Endothelial cell of umbilical vein (primary cell): ENCODE measurements around the gene TEX19. TPM values are rescaled to one million over a fixed set of nuclear protein-coding genes. Genes with fewer than 3 reads are reported as not detected.

Source experiments
- BruUV-seq: library from RNA; stranded (reverse); fragments of 400-500 nt; replicated peaks from 2 replicates; lab custom pipeline; 2021; lab: Mats Ljungman, UMichigan
- CTCF ChIA-PET: fragments of 300-600, 350-600 bp; sonication (Branson Sonifier 250); formaldehyde crosslinking; loops from one replicate; lab custom pipeline; 2021; ENCODE audit warnings: antibody characterized with exemption, inconsistent platforms; lab: Charles Lee
- POLR2A ChIA-PET: fragments of 300-600, 350-600 bp; sonication (Branson Sonifier 250); formaldehyde crosslinking; loops from one replicate; lab custom pipeline; 2021; ENCODE audit warnings: antibody characterized with exemption, inconsistent platforms; lab: Charles Lee
- DNase-seq: peaks from one replicate; pipeline ENCODE4 v3.0.0-alpha.2; 2011; ENCODE audit warnings: low read depth, low spot score
- FAIRE-seq: peaks from 2 replicates; lab custom pipeline; 2011; peaks lifted over from hg19 to GRCh38; lab: Jason Lieb, UNC
- H2AFZ ChIP-seq: 2 replicates; pipeline ENCODE4 v1.6.0; 2012; ENCODE audit warnings: low read depth, low read length, control low read depth, inconsistent platforms
- H3K27ac ChIP-seq: 2 replicates; pipeline ENCODE4 v1.5.1; 2011; ENCODE audit warnings: low read depth, mild to moderate bottlenecking, control low read depth, low read length, moderate library complexity; ENCODE audit not compliant: insufficient read depth
- H3K27me3 ChIP-seq, 2 experiments: 2 replicates each; pipeline versions ENCODE4 v1.6.0 to v1.6.1; 2011; ENCODE audit warnings: low read length in 2 of 2, mixed read lengths in 1 of 2; ENCODE audit not compliant: control insufficient read depth in 2 of 2, insufficient read depth in 2 of 2
- H3K36me3 ChIP-seq, 2 experiments: 2 replicates in 1 of 2; 3 replicates in 1 of 2; pipeline ENCODE4 v1.5.1; 2011; ENCODE audit warnings: low read length in 2 of 2, mild to moderate bottlenecking in 1 of 2, moderate library complexity in 1 of 2; ENCODE audit not compliant: control insufficient read depth in 2 of 2, insufficient read depth in 2 of 2; ENCODE audit errors: extremely low read depth in 1 of 2
- H3K4me1 ChIP-seq: 3 replicates; pipeline ENCODE4 v1.5.1; 2011; ENCODE audit warnings: mild to moderate bottlenecking, low read length; ENCODE audit not compliant: control insufficient read depth, insufficient read depth; ENCODE audit errors: extremely low read depth
- H3K4me2 ChIP-seq: 2 replicates; pipeline ENCODE4 v1.6.1; 2011; ENCODE audit warnings: low read length, control low read depth, mixed read lengths; ENCODE audit not compliant: insufficient read depth
- H3K4me3 ChIP-seq, 3 experiments: fragments of 200-600 bp in 1 of 3; sonication (generic), shearing (Covaris generic) in 1 of 3; replicated peaks in 1 of 3; 2 replicates each; pipeline ENCODE4 v1.5.1; 2011 to 2016; ENCODE audit warnings: control low read depth in 3 of 3, low read length in 3 of 3, mild to moderate bottlenecking in 2 of 3, inconsistent platforms in 1 of 3, low read depth in 1 of 3, moderate library complexity in 1 of 3; ENCODE audit not compliant: insufficient read depth in 1 of 3
- H3K79me2 ChIP-seq: 2 replicates; pipeline ENCODE4 v1.6.0; 2012; ENCODE audit warnings: low read length, inconsistent platforms; ENCODE audit not compliant: control insufficient read depth, insufficient read depth
- H3K9ac ChIP-seq: replicated peaks from 2 replicates; pipeline ENCODE3; 2011; ENCODE audit warnings: low read length, control low read depth; ENCODE audit not compliant: insufficient read depth; ENCODE audit errors: extremely low read depth
- H3K9me1 ChIP-seq: replicated peaks from 3 replicates; pipeline ENCODE4 v1.6.0; 2011; ENCODE audit warnings: mild to moderate bottlenecking, low read length; ENCODE audit not compliant: control insufficient read depth, insufficient read depth; ENCODE audit errors: extremely low read depth
- H3K9me3 ChIP-seq: replicated peaks from 2 replicates; pipeline ENCODE4 v1.5.1; 2012; ENCODE audit warnings: low read length, inconsistent platforms; ENCODE audit not compliant: control insufficient read depth, insufficient read depth
- H4K20me1 ChIP-seq: replicated peaks from 2 replicates; pipeline ENCODE3; 2011; ENCODE audit warnings: mild to moderate bottlenecking, low read length; ENCODE audit not compliant: control insufficient read depth, insufficient read depth; ENCODE audit errors: extremely low read depth
- EZH2 ChIP-seq: IDR thresholded peaks from 2 replicates; pipeline ENCODE4 v1.6.1; 2012; ENCODE audit warnings: borderline replicate concordance, low read depth, mild to moderate bottlenecking, moderate library complexity, low read length, inconsistent platforms; ENCODE audit not compliant: severe bottlenecking
- FOS ChIP-seq: IDR thresholded peaks from 2 replicates; pipeline ENCODE4 v1.6.1; 2011; ENCODE audit warnings: mild to moderate bottlenecking, low read length, moderate library complexity, borderline replicate concordance; ENCODE audit not compliant: insufficient read depth
- GATA2 ChIP-seq: IDR thresholded peaks from 2 replicates; pipeline ENCODE4 v1.7.0; 2011; ENCODE audit warnings: low read depth, mild to moderate bottlenecking, moderate library complexity, mixed read lengths, low read length; ENCODE audit not compliant: insufficient read length, insufficient read depth
- JUN ChIP-seq: IDR thresholded peaks from 2 replicates; pipeline ENCODE4 v1.6.1; 2011; ENCODE audit warnings: borderline replicate concordance, low read depth; ENCODE audit not compliant: insufficient read length, insufficient read depth
- MYC ChIP-seq: IDR thresholded peaks from one replicate; pipeline ENCODE4 v1.6.1; 2011; ENCODE audit warnings: mild to moderate bottlenecking, low read depth, low read length
- POLR2A ChIP-seq: IDR thresholded peaks from 2 replicates; pipeline ENCODE4 v1.6.1; 2012; ENCODE audit warnings: low read depth, mild to moderate bottlenecking, control low read depth, low read length
- POLR2AphosphoS5 ChIP-seq: IDR thresholded peaks from 2 replicates; pipeline ENCODE4 v1.6.1; 2012; ENCODE audit warnings: low read depth, mild to moderate bottlenecking, control low read depth, low read length, moderate library complexity; ENCODE audit not compliant: insufficient read depth
- dilution Hi-C: fragments of 300-500 bp; cut with MboI; formaldehyde crosslinking; loops from one replicate; pipeline ENCODE4 v1.15.0; 2019; ENCODE audit warnings: low sequenced_read_pairs; ENCODE audit not compliant: extremely low pct_ligation_motif_present
- intact Hi-C: fragments of 100-400 bp; cut with micrococcal nuclease; formaldehyde crosslinking; loops from one replicate; pipeline ENCODE4 v1.10.0; 2022
- polyA plus RNA-seq, 4 experiments: library from polyadenylated mRNA; depleted of rRNA in 3 of 4; stranded (reverse) in 3 of 4; unstranded in 1 of 4; fragments of >200 nt; gene quantifications; 2 replicates each; pipeline versions ENCODE4 v1.2.1 to v1.2.3, GENCODE V29; 2011 to 2012; ENCODE audit warnings: missing spikeins in 1 of 4
- total RNA-seq: library from RNA; stranded (reverse); gene quantifications from 2 replicates; pipeline ENCODE4 v1.2.3, GENCODE V29; 2021
- TF ChIP-seq, protein P1 (sequence below), 2 donors: IDR thresholded peaks; 1 replicate in 1 of 2; 2 replicates in 1 of 2; pipeline ENCODE4 v1.5.1; 2011; ENCODE audit warnings: low read length in 2 of 2, mild to moderate bottlenecking in 2 of 2, moderate library complexity in 2 of 2, control low read depth in 1 of 2, inconsistent platforms in 1 of 2, low read depth in 1 of 2; ENCODE audit not compliant: insufficient read depth in 1 of 2; ENCODE audit errors: extremely low read depth in 1 of 2

The TEX19 gene
- total and polyA plus RNA-seq, 2 donors (not counting 3 experiments of a cell fraction or from before 2014, with no cell fraction given) = 0.06 TPM; not detected in 1

DNA sequence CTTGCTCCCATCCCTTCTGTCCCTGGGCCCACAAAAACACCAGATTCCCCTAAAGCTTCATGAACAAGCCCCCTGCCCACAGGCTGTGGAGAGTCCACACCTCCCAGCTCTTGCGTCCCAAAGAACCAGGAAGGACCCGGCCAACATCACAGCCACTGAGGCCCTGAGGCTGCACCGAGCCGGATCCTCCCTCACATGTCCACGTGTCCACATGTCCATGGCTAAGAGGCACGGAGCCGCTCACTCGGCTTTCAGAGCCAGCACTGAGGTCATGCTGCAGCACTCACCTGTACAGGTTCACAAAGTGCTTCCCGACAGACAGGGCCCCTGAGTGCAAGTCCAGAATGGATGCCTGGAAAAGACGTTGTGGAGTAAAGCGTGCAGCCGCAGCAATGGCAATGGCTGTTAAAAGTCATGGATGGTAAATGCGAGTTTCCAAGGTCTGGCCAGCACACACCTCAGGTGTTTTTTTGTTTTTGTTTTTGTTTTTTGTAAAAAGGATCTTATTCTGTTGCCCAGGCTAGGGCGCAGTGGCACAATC is 47.2 kb downstream of the TEX19 start:
- CTCF ChIA-PET = no interaction called here
- Histone ChIP-seq H3K4me2 (no peak overlapping the region), H3K36me3 (no peaks in the 10 kb centered on the region), H3K27ac (no peak overlapping the region), H3K27me3 (no peaks in the 10 kb centered on the region), H3K9me1 (no peaks in the 10 kb centered on the region), H4K20me1 (no peaks in the 10 kb centered on the region), H3K4me3 (no peak overlapping the region), H2AFZ (no peak overlapping the region), H3K4me1 (no peaks in the 10 kb centered on the region), H3K9ac (no peak overlapping the region), H3K79me2 (no peaks in the 10 kb centered on the region), H3K9me3 (no peaks in the 10 kb centered on the region)
- no peak for FAIRE-seq
- intact Hi-C loops (no loop called here), dilution Hi-C loops (no loop called here)
- POLR2A ChIA-PET = no interaction called here
- no peak for DNase-seq
- TF ChIP-seq FOS = no peak
- no peak for TF ChIP-seq GATA2
- TF ChIP-seq MYC = no peak
- TF ChIP-seq POLR2A = no peak
- TF ChIP-seq JUN = no peak
- no peak for TF ChIP-seq POLR2AphosphoS5
- BruUV-seq = no TSS peak

DNA sequence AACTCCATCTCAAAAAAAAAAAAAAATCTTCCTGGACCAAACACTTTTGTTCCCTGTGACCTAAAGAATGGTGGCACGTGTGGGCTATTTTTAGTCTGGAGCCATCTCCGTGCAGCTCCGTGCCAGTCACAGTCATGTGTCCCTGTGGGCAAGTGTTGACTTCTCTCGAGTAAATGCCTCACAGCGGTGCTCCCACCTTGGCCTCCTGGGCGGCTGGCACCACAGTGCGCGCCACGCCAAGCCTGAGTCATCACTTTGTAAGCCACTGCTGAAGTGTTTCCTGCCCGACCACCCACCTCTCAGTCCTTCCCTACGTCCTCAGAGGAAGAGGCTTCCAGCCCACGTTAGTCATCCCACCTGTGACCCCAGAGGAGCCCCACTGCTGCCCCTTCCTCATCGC is 48.2 kb downstream of the TEX19 start:
- Histone ChIP-seq H3K9ac (no peak overlapping the region), H3K27me3 (no peaks in the 10 kb centered on the region), H3K9me1 (no peaks in the 10 kb centered on the region), H3K9me3 (no peaks in the 10 kb centered on the region), H3K4me2 (no peak overlapping the region), H3K36me3 (no peaks in the 10 kb centered on the region), H4K20me1 (no peaks in the 10 kb centered on the region), H3K4me1 (no peaks in the 10 kb centered on the region), H2AFZ (no peak overlapping the region), H3K79me2 (no peaks in the 10 kb centered on the region), H3K27ac (no peak overlapping the region), H3K4me3 (no peak overlapping the region)
- dilution Hi-C loops = no loop called here
- FAIRE-seq (no peak), DNase-seq (no peak)
- POLR2A ChIA-PET = no interaction called here
- no TSS peak for BruUV-seq
- intact Hi-C loops = no loop called here
- TF ChIP-seq, protein P1, sequence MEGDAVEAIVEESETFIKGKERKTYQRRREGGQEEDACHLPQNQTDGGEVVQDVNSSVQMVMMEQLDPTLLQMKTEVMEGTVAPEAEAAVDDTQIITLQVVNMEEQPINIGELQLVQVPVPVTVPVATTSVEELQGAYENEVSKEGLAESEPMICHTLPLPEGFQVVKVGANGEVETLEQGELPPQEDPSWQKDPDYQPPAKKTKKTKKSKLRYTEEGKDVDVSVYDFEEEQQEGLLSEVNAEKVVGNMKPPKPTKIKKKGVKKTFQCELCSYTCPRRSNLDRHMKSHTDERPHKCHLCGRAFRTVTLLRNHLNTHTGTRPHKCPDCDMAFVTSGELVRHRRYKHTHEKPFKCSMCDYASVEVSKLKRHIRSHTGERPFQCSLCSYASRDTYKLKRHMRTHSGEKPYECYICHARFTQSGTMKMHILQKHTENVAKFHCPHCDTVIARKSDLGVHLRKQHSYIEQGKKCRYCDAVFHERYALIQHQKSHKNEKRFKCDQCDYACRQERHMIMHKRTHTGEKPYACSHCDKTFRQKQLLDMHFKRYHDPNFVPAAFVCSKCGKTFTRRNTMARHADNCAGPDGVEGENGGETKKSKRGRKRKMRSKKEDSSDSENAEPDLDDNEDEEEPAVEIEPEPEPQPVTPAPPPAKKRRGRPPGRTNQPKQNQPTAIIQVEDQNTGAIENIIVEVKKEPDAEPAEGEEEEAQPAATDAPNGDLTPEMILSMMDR (IDR thresholded peaks at IDR 0.05; ENCODE audit: extremely low read depth in 1 of 2, insufficient read depth in 1 of 2, low read depth in 1 of 2, low read length in 2 of 2) = no peak
- TF ChIP-seq POLR2A (no peak), MYC (no peak), JUN (no peak), EZH2 (no peak), FOS (no peak)
- CTCF ChIA-PET = interaction anchor here (1.0 kb wide), 1 partner anchor 12 kb away, joined by 3 read pairs; no protein-coding TSS in a partner anchor
